ENCODE data around the gene S1PR4.

DNA sequence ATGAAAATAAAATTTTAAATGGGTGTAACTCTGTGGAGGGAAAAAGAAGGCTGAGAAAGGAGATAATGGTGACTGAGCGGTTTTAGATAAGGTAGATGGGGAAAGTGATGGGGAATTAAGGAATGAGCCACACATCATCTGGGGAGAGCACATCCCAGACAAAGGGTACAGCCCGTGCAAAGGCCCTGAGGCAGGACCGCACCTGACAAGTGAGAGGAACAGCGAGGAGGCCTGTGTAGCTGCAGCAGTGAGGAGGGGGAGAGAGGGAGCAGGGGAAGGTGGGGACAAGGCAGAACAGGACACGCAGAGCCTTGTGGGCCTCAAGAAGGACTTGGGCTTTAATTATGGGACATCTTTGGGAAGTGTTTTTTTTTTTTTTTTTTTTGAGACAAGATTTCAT is 44.1 kb downstream of the S1PR4 start:
- TF ChIP-seq, protein P1, sequence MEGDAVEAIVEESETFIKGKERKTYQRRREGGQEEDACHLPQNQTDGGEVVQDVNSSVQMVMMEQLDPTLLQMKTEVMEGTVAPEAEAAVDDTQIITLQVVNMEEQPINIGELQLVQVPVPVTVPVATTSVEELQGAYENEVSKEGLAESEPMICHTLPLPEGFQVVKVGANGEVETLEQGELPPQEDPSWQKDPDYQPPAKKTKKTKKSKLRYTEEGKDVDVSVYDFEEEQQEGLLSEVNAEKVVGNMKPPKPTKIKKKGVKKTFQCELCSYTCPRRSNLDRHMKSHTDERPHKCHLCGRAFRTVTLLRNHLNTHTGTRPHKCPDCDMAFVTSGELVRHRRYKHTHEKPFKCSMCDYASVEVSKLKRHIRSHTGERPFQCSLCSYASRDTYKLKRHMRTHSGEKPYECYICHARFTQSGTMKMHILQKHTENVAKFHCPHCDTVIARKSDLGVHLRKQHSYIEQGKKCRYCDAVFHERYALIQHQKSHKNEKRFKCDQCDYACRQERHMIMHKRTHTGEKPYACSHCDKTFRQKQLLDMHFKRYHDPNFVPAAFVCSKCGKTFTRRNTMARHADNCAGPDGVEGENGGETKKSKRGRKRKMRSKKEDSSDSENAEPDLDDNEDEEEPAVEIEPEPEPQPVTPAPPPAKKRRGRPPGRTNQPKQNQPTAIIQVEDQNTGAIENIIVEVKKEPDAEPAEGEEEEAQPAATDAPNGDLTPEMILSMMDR (IDR thresholded peaks at IDR 0.05): no peak
- no peak for TF ChIP-seq POLR2A (IDR thresholded peaks at IDR 0.05)
- TF ChIP-seq EP300 (IDR thresholded peaks at IDR 0.05): no peak

All from tibial nerve (tissue), 4 donors.